ENCODE results near the gene TBCK.
"Not testable (repeated sequence)": the region's sequence is repeated elsewhere in the genome, so short reads cannot be mapped to it uniquely, and the experiment has no call there.

The TBCK gene

GRCh38 chr4:106208481-106209460 is 107.2 kb downstream of the TBCK start:
- no peak for DNase-seq

GRCh38 chr4:106201373-106201772 is 114.6 kb downstream of the TBCK start:
- no peak for DNase-seq

GRCh38 chr4:106195435-106195950 is 120.5 kb downstream of the TBCK start:
- DNase-seq: no peak

- DNase-seq: no peak
Measured at GRCh38 chr4:106194801-106195200, 121.2 kb downstream of the TBCK start.

GRCh38 chr4:106192131-106192530 is 123.9 kb downstream of the TBCK start:
- no peak for DNase-seq

GRCh38 chr4:106186201-106186600 is 129.8 kb downstream of the TBCK start:
- DNase-seq: no peak

- no peak for DNase-seq
Measured at GRCh38 chr4:106183551-106183950, 132.5 kb downstream of the TBCK start.

GRCh38 chr4:106172861-106173260 is 143.1 kb downstream of the TBCK start:
- DNase-seq: no peak

GRCh38 chr4:106165351-106166010 is 150.5 kb downstream of the TBCK start:
- no peak for DNase-seq

- no peak for DNase-seq
Measured at GRCh38 chr4:106162278-106162677, 153.7 kb downstream of the TBCK start.

- no peak for DNase-seq
Measured at GRCh38 chr4:106160560-106160959, 155.4 kb downstream of the TBCK start.

GRCh38 chr4:106149911-106150310 is 166.1 kb downstream of the TBCK start:
- no peak for DNase-seq

- no peak for DNase-seq
Measured at GRCh38 chr4:106149026-106149425, 167.0 kb downstream of the TBCK start.

- DNase-seq: no peak
Measured at GRCh38 chr4:106142616-106143127, 173.3 kb downstream of the TBCK start.

GRCh38 chr4:106140601-106141000 is 175.4 kb downstream of the TBCK start:
- no peak for DNase-seq

GRCh38 chr4:106136777-106137331 is 179.2 kb downstream of the TBCK start:
- DNase-seq: no peak

GRCh38 chr4:106132045-106132444 is 184.0 kb downstream of the TBCK start:
- DNase-seq: no peak

- no peak for DNase-seq
Measured at GRCh38 chr4:106126062-106126461, 189.9 kb downstream of the TBCK start.

GRCh38 chr4:106119949-106120555 is 196.0 kb downstream of the TBCK start:
- not testable (repeated sequence) for DNase-seq

- DNase-seq: no peak
Measured at GRCh38 chr4:106116025-106116424, 200.0 kb downstream of the TBCK start.

GRCh38 chr4:106114270-106114669 is 201.7 kb downstream of the TBCK start:
- DNase-seq: no peak

- DNase-seq: not testable (repeated sequence)
Measured at GRCh38 chr4:106111778-106112469, 204.1 kb downstream of the TBCK start.
